HepG2 (cell line): ENCODE measurements around the gene TRIM74. TPM values are rescaled to one million over a fixed set of nuclear protein-coding genes. Genes with fewer than 3 reads are reported as not detected.

Experiments
- DR1 ChIP-seq: sonication (generic); formaldehyde crosslinking; IDR thresholded peaks from 2 replicates; pipeline ENCODE4 v1.8.0; 2021; ENCODE audit warnings: mild to moderate bottlenecking, missing genetic modification reagents, inconsistent platforms
- ELF3 ChIP-seq: IDR thresholded peaks from 2 replicates; pipeline ENCODE4 v1.6.1; 2016; ENCODE audit warnings: missing genetic modification reagents, missing compliant biosample characterization
- HOXA5 ChIP-seq: sonication (generic); formaldehyde crosslinking; IDR thresholded peaks from 2 replicates; pipeline ENCODE4 v1.4.0; 2020; ENCODE audit warnings: missing genetic modification reagents
- KMT2A ChIP-seq: sonication (generic); formaldehyde crosslinking; IDR thresholded peaks from 2 replicates; pipeline ENCODE4 v1.4.0; 2020; ENCODE audit warnings: missing genetic modification reagents
- KMT2B ChIP-seq: IDR thresholded peaks from 2 replicates; pipeline ENCODE4 v1.6.1; 2016; ENCODE audit warnings: missing genetic modification reagents, missing compliant biosample characterization
- MXI1 ChIP-seq: IDR thresholded peaks from 3 replicates; pipeline ENCODE4 v1.6.1; 2012; ENCODE audit warnings: low read depth, low read length, inconsistent platforms, borderline replicate concordance
- NFYB ChIP-seq: sonication (generic); formaldehyde crosslinking; IDR thresholded peaks from 2 replicates; pipeline ENCODE4 v1.4.0; 2020; ENCODE audit warnings: missing genetic modification reagents
- RXRA ChIP-seq: sonication (generic); formaldehyde crosslinking; IDR thresholded peaks from 2 replicates; pipeline ENCODE4 v1.5.1; 2020; ENCODE audit warnings: missing genetic modification reagents
- SALL1 ChIP-seq: sonication (generic); formaldehyde crosslinking; IDR thresholded peaks from 2 replicates; pipeline ENCODE4 v1.8.0; 2022; ENCODE audit warnings: mild to moderate bottlenecking, missing genetic modification reagents
- SAP130 ChIP-seq: IDR thresholded peaks from 2 replicates; pipeline ENCODE4 v1.6.1; 2016; ENCODE audit warnings: low read depth
- SP2 ChIP-seq: sonication (generic); formaldehyde crosslinking; IDR thresholded peaks from 2 replicates; pipeline ENCODE4 v1.5.1; 2020; ENCODE audit warnings: mild to moderate bottlenecking, missing genetic modification reagents
- SP4 ChIP-seq: sonication (generic); formaldehyde crosslinking; IDR thresholded peaks from 2 replicates; pipeline ENCODE4 v1.8.1; 2023; ENCODE audit warnings: mild to moderate bottlenecking, missing genetic modification reagents
- TSC22D2 ChIP-seq: sonication (generic); formaldehyde crosslinking; IDR thresholded peaks from 2 replicates; pipeline ENCODE4 v1.5.1; 2020; ENCODE audit warnings: missing genetic modification reagents, mild to moderate bottlenecking, borderline replicate concordance
- ZBTB3 ChIP-seq: sonication (generic); formaldehyde crosslinking; IDR thresholded peaks from 2 replicates; pipeline ENCODE4 v1.4.0; 2020; ENCODE audit warnings: low read depth, mild to moderate bottlenecking, moderate library complexity, missing genetic modification reagents, borderline replicate concordance
- ZBTB7B ChIP-seq: sonication (generic); formaldehyde crosslinking; IDR thresholded peaks from 2 replicates; pipeline ENCODE4 v1.4.0; 2020; ENCODE audit warnings: missing genetic modification reagents
- ZFX ChIP-seq: sonication (generic); formaldehyde crosslinking; IDR thresholded peaks from 2 replicates; pipeline ENCODE4 v1.4.0; 2020; ENCODE audit warnings: mild to moderate bottlenecking, low read depth, missing genetic modification reagents, moderate library complexity
- ZNF614 ChIP-seq: IDR thresholded peaks from 2 replicates; pipeline ENCODE4 v1.6.1; 2018; ENCODE audit warnings: missing biosample characterization, missing genetic modification reagents, inconsistent platforms, borderline replicate concordance
- ZSCAN21 ChIP-seq: sonication (generic); formaldehyde crosslinking; IDR thresholded peaks from 2 replicates; pipeline ENCODE4 v1.8.0; 2022; ENCODE audit warnings: mild to moderate bottlenecking, missing genetic modification reagents, moderate library complexity, borderline replicate concordance
- polyA plus RNA-seq, 8 experiments: library from polyadenylated mRNA; depleted of rRNA in 3 of 8; stranded (reverse) in 7 of 8; unstranded in 1 of 8; fragments of >200 nt; fragmentation: Illumina TruSeq in 4 of 8; extraction: Trizol in 4 of 8; gene quantifications; 2 replicates each; pipeline versions ENCODE4 v1.2.1 to v1.2.3, GENCODE V29; 2011 to 2016; ENCODE audit warnings: low read depth in 4 of 8, missing spikeins in 1 of 8, mixed read lengths in 1 of 8; ENCODE audit not compliant: insufficient read depth in 1 of 8
- total RNA-seq, 5 experiments: library from RNA; depleted of rRNA; stranded (reverse); fragments of >200 nt; fragmentation: Illumina TruSeq; extraction: Trizol; gene quantifications; 2 replicates each; pipeline ENCODE4 v1.2.3, GENCODE V29; 2016; ENCODE audit warnings: low read depth in 1 of 5
- TF ChIP-seq, protein P1 (sequence below): sonication (generic); formaldehyde crosslinking; conservative IDR thresholded peaks from 2 replicates; pipeline ENCODE4 v1.4.0; 2020; ENCODE audit warnings: mild to moderate bottlenecking, missing genetic modification reagents, moderate library complexity
- TF ChIP-seq, protein P2 (sequence below): conservative IDR thresholded peaks from 2 replicates; pipeline ENCODE4 v1.6.1; 2018; ENCODE audit warnings: missing genetic modification reagents
- TF ChIP-seq, protein P3 (sequence below): sonication (generic); formaldehyde crosslinking; IDR thresholded peaks from 2 replicates; pipeline ENCODE4 v1.5.1; 2020; ENCODE audit warnings: mild to moderate bottlenecking, missing genetic modification reagents, moderate library complexity

TRIM74 gene
- total and polyA plus RNA-seq, 2 of the 13 experiments (the other 11 are each of a cell fraction or from before 2014, with no cell fraction given) = 0.51 to 1.4 TPM

DNA sequence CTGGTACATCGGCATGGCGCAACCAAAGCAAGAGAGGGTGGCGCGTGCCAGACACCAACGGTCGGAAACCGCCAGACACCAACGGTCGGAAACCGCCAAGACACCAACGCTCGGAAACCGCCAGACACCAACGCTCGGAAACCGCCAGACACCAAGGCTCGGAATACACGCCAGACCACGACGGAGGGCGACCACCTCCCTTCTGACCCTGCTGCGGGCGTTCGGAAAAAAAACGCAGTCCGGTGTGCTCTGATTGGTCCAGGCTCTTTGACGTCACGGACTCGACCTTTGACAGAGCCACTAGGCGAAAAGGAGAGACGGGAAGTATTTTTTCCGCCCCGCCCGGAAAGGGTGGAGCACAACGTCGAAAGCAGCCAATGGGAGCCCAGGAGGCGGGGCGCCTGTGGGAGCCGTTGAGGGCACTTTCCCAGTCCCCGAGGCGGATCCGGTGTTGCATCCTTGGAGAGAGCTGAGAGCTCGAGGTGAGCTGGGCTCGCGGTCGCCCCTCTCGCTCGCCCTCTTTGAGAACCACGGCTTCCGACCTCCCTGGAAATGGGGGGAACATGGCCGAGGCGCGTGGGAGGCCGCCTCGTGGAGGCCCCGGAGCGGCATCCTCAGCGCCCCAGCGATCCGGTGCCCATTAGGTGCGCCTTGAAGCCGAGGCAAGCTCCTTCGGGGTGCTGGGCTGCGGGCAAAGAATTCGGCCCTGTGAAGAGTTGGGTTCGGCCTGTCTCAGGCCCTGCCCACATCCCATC lies 36.6 kb upstream of the TRIM74 start (continued):
- TF ChIP-seq ZBTB7B (CRISPR knock-in tag) (0 out of 2 replicates have a peak, but pooled peaks have one; percentile 46), SAP130 (peak; percentile 76), KMT2A (CRISPR knock-in tag) (peak; percentile 72), ZBTB3 (CRISPR knock-in tag) (0 out of 2 replicates have a peak, but pooled peaks have one; percentile 29), ZFX (CRISPR knock-in tag) (peak; percentile 32; the same call in 1 of the 2 replicates), HOXA5 (CRISPR knock-in tag) (0 out of 2 replicates have a peak, but pooled peaks have one; percentile 46), SP2 (peak; percentile 81), KMT2B (peak; percentile 68; the same call in 1 of the 2 replicates), NFYB (peak; percentile 85), MXI1 (peak; percentile 34; the same call in 1 of the 3 replicates), ELF3 (CRISPR knock-in tag) (0 out of 2 replicates have a peak, but pooled peaks have one; percentile 24), TSC22D2 (0 out of 2 replicates have a peak, but pooled peaks have one; percentile 16), SP4 (CRISPR knock-in tag) (peak; percentile 69; the same call in 1 of the 2 replicates), DR1 (CRISPR knock-in tag) (peak; percentile 32; the same call in 1 of the 2 replicates), SALL1 (CRISPR knock-in tag) (peak; percentile 61), ZNF614 (CRISPR knock-in tag) (peak; percentile 53; the same call in 1 of the 2 replicates), RXRA (CRISPR knock-in tag) (0 out of 2 replicates have a peak, but pooled peaks have one; percentile 36), ZSCAN21 (peak; percentile 57; the same call in 1 of the 2 replicates)
- TF ChIP-seq, protein P1, sequence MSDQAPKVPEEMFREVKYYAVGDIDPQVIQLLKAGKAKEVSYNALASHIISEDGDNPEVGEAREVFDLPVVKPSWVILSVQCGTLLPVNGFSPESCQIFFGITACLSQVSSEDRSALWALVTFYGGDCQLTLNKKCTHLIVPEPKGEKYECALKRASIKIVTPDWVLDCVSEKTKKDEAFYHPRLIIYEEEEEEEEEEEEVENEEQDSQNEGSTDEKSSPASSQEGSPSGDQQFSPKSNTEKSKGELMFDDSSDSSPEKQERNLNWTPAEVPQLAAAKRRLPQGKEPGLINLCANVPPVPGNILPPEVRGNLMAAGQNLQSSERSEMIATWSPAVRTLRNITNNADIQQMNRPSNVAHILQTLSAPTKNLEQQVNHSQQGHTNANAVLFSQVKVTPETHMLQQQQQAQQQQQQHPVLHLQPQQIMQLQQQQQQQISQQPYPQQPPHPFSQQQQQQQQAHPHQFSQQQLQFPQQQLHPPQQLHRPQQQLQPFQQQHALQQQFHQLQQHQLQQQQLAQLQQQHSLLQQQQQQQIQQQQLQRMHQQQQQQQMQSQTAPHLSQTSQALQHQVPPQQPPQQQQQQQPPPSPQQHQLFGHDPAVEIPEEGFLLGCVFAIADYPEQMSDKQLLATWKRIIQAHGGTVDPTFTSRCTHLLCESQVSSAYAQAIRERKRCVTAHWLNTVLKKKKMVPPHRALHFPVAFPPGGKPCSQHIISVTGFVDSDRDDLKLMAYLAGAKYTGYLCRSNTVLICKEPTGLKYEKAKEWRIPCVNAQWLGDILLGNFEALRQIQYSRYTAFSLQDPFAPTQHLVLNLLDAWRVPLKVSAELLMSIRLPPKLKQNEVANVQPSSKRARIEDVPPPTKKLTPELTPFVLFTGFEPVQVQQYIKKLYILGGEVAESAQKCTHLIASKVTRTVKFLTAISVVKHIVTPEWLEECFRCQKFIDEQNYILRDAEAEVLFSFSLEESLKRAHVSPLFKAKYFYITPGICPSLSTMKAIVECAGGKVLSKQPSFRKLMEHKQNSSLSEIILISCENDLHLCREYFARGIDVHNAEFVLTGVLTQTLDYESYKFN (CRISPR knock-in tag) = 0 out of 2 replicates have a peak, but pooled peaks have one; percentile 29
- TF ChIP-seq, protein P2, sequence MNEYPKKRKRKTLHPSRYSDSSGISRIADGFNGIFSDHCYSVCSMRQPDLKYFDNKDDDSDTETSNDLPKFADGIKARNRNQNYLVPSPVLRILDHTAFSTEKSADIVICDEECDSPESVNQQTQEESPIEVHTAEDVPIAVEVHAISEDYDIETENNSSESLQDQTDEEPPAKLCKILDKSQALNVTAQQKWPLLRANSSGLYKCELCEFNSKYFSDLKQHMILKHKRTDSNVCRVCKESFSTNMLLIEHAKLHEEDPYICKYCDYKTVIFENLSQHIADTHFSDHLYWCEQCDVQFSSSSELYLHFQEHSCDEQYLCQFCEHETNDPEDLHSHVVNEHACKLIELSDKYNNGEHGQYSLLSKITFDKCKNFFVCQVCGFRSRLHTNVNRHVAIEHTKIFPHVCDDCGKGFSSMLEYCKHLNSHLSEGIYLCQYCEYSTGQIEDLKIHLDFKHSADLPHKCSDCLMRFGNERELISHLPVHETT = peak; percentile 39; the same call in 1 of the 2 replicates
- TF ChIP-seq, protein P3, sequence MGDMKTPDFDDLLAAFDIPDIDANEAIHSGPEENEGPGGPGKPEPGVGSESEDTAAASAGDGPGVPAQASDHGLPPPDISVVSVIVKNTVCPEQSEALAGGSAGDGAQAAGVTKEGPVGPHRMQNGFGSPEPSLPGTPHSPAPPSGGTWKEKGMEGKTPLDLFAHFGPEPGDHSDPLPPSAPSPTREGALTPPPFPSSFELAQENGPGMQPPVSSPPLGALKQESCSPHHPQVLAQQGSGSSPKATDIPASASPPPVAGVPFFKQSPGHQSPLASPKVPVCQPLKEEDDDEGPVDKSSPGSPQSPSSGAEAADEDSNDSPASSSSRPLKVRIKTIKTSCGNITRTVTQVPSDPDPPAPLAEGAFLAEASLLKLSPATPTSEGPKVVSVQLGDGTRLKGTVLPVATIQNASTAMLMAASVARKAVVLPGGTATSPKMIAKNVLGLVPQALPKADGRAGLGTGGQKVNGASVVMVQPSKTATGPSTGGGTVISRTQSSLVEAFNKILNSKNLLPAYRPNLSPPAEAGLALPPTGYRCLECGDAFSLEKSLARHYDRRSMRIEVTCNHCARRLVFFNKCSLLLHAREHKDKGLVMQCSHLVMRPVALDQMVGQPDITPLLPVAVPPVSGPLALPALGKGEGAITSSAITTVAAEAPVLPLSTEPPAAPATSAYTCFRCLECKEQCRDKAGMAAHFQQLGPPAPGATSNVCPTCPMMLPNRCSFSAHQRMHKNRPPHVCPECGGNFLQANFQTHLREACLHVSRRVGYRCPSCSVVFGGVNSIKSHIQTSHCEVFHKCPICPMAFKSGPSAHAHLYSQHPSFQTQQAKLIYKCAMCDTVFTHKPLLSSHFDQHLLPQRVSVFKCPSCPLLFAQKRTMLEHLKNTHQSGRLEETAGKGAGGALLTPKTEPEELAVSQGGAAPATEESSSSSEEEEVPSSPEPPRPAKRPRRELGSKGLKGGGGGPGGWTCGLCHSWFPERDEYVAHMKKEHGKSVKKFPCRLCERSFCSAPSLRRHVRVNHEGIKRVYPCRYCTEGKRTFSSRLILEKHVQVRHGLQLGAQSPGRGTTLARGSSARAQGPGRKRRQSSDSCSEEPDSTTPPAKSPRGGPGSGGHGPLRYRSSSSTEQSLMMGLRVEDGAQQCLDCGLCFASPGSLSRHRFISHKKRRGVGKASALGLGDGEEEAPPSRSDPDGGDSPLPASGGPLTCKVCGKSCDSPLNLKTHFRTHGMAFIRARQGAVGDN = peak; percentile 53
